GM18873 (cell line): Measurements from ENCODE around the gene JAG1.

Source experiments
- ATAC-seq: cut with Tn5 transposase; IDR thresholded peaks from one replicate; pipeline ENCODE4 v1.9.1; 2021; ENCODE audit warnings: mild to moderate bottlenecking, moderate library complexity, moderate number of reproducible peaks; ENCODE audit not compliant: unreplicated experiment, low FRiP score

The JAG1 gene

DNA sequence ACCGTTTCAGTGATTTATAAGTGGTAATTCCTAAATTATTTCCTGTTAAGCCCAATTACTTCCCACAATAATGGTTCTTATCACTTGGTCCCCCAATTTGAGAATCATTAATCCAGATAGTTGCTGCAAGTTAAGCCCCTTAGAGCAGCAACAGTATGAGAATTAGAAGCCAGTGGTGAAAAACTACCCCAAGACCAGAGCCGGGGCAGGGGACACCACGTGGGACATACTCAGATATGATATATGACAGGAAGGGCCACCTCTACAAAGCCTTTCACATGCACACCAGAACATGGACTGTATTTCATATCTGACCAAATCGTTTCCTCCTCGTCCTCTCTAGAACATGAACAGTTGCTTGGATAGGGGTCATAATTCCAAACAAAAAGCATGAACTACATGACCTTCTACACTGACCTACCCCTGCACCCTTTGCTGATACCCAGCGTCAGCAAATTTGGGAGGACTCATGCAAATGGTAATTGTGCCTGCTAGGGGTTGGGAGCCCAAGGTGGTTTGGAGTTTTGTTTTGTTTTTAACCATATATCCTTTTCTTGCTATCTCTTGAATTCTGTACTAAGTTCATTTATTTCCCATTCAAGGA lies 3.9 kb downstream of the JAG1 start:
- no peak for ATAC-seq

DNA sequence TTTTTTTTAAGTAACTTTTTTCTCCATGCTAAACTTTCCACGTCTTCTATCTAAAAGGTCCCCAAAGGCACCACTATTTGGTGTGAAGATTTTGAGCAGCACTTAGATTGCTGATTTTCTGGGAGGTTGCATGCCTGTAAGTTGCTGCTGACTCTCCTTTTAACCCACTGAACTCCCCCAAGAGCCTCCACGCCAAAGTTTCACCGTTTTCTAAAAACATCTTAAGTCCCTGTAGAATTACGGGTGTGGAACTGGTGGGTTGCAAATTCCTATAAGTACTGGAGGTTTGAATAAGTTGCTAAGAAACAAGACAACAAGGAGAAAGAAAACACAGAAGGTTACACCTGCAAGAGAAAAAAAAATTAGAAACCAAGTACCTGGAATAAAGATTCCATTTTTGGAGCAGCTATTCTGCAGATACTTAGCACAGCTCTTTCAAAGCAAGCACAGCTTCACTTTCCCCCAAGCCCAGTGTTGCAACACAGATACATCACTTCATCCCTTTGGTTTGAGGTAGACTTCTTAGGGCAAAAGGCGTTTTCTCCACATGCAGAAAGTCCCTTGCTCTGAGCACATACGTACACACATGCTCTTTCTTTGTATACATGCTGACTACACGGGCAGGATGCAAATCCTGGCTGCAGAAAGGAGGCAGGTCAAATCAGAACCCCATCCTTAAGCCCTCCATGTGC lies 5.0 kb downstream of the JAG1 start:
- ATAC-seq: no peak

DNA sequence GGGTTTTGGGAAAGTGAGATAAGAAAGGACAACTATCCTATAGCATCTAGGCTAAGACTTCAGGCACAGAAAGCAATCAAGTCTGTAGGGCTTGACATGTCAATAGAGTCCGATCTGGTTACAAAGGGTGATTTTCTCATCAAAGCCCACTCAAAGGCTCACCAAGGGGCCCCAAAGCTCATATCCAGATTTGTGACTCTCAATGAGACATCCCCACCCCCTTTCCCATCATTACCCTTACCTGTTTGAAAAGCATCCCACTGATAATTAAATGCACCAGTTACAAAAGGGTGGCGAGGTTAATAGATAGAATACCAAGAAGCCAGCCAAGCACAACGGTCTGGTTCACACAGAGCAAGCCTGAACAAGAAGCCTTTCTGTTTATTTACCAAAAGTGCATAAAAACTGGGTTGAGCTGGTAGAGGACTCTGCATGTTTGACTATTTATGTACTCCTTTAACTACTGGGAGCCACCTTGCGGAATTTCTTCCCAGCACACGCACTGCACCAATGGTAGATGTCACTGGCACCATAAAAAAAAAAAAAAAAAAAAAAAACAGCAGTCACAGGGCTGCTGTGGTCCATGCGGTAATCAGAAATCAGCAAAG lies 6.1 kb downstream of the JAG1 start:
- ATAC-seq: no peak

DNA sequence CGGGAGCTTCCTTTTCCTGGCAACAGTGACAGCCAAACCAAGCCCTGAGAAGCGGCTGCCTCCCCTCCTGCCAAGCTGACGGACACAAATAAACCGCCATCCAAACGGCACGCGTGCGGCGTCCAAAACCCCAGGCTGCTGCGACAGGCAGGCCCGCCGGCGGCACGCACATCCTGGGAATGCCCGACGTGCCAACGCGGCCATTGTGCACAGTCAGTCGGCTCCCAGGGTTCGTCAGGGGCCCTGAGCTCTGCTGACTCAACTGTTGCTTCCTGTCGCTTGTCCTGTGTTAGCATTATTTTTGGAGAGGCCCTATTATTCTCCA lies 6.8 kb downstream of the JAG1 start:
- ATAC-seq: no peak

GRCh38 chr20:10666221-10667076 lies 7.3 kb downstream of the JAG1 start:
- no peak for ATAC-seq

- no peak for ATAC-seq
Measured at GRCh38 chr20:10665791-10666190, 8.0 kb downstream of the JAG1 start.

DNA sequence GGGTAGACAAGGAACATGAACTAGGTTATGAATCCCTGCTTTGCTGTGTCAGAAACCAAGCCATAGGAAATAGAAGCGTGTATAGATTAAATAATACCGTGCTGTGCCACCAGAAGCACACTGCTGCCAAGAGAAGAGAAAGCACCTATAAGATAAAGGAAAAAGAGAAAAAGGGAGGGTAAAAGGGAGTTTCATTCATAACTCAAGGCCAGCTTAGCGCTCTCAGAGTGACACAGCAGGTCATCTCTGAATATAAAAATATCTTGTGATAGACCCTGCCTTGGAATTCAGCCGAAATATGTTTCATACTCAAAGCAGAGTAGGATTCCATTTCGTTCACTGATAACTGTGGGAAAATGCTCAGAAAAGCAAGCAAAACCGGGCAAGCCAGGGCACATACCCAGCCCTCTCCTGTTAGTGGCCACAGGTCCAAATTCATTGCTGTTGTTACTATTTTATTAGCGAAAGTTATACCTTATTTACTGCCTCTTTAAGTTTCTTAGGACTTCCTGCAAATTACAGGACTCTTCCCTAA lies 8.7 kb downstream of the JAG1 start:
- ATAC-seq: no peak

DNA sequence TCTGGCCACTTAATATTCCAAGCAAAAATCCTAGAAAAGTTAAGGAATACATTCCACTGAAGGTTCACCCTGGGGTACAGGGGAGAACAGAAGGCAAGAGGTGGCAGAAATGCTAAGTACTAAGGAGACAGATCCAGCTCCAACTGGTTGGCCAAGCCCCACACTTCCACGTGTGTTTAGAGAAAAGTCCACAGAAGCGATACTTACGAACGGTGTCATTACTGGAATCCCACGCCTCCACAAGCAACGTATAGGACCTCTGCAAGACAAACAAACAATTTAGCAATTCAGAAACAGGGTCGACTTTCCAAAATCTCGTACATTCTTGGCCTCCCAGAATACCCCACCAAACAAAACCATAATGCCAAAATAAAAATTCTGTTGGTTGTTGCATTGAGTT lies 10.0 kb downstream of the JAG1 start:
- ATAC-seq: no peak

- no peak for ATAC-seq
Measured at GRCh38 chr20:10662661-10663458, 10.9 kb downstream of the JAG1 start.

GRCh38 chr20:10662151-10662550 lies 11.6 kb downstream of the JAG1 start:
- ATAC-seq: no peak

DNA sequence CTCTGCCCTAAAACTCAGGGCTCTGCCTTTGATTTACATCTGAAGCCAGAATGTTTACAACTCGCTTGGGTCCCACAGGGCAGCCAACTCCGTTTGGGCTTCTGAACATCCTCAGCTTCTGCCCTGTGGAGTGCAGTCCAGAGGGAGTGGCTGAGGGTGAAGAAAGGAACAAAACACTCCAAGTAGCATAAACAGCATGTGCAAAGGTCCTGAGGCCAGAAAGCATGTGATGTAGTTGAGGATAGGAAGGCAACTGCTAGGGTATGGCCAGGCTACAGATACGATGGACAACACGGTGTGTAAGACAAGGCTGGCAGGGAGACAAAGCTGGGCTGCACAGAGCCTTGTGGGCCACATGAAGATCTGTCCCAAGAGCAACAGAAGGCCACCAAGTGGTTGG lies 12.5 kb downstream of the JAG1 start:
- no peak for ATAC-seq

GRCh38 chr20:10660661-10661060 lies 13.1 kb downstream of the JAG1 start:
- no peak for ATAC-seq

DNA sequence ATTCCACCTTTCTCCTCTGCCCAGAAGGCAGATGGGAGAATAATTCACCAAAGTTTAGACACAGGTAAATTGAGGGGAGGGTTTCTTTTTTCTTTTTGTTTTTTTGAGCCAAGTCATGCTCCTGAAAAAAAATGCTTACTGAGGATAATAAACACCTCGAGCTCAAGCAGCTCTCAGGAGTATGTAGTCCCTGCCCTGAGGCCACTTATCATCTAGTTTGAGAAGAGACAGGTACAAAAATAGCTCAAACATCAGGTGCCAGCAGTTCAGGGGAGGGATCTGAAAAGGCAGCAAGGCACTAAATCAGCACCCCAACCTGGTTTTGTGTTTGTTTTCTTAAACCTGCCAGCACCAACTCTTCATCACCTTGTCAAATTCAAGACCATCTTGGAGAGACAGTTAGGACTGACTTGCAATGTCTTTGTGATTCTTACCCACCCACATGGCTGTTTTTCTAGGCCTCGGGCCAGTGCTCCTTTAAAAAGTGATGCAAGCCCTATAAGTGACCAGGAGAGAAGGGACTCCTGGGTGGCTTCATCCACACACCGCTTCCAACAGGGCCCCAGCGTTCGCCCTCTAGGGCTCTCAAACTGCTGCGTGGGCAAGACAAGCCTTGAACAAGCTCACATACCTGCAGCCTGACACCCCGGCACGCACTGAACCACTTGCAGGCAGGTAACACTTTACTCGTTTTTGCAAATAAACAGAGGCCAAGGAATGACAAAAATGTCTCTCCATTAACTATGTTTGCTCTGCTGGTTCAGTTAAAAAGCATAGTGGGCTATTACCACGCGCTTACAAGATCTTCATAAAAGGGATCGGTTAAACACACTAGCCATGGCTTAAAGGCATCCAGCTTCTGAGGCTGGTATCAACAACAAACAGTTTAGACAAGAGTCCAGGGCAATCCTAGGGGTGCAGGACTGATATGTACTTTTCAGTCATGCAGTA lies 13.9 kb downstream of the JAG1 start:
- ATAC-seq: no peak

DNA sequence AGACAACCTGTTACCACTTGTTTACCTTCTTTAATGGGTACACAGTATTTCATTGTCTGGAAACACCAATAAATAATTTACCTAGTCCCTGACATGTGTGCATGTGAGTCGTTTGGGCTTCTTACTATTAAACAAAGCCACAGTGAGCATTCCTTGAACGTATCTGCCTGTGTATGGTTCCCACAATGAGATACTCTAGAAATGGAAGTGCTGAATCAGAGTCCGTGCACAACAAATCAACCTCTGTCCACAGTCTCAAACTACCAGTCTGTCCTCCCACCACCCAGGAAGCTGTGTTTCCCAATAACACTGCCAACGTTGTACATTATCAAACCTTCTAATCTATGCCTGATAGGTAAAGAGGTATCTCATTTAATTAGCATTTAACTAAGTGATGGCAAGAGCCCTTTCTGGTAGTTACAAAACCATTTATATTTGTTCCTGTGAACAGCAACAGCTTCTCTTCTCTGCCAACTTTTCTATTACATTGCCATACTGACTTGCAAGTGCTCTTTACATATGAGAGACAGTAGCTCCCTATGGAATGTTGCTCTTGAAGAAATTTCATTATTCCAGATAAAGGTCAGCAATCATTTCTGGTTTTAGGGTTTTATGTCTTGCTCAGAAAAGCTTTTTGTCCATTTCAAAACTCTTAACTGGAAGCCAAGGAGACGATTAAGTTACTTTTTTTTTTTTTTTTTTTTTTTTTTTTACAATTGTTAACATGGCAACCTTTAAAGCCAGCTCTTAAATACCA lies 14.7 kb downstream of the JAG1 start:
- no peak for ATAC-seq

DNA sequence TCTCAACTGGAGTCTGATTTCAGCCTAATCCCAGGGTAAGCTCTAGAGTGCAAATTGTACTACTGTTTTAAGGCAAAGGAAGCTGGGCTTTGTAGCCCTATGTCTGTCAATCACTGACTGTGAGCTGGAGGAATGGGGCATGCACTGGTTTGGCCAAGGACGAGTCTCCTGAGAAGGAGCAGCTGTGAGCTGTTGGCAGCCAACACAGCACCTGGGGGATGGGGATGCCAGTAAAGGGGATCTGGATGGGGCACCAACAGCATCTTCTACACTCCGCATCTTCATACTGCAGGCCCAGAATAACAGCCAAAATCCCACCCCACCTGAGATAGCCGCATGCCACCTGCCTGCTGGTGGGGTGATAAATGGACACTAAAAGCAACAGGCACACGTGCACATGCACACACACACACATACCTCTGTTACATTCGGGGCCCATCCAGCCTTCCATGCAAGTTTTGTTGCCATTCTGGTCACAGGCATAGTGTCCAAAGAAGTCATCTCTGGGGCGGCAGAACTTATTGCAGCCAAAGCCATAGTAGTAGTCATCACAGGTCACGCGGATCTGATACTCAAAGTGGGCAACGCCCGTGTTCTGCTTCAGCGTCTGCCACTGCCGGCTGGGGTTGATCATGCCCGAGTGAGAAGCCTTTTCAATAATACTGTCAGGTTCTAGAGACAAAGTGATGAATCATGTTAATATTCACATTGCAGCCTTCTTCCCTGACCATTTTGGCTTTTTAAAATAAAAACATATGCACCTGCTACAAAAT lies 15.6 kb downstream of the JAG1 start:
- ATAC-seq: no peak

GRCh38 chr20:10657453-10657852 lies 16.3 kb downstream of the JAG1 start:
- no peak for ATAC-seq

- ATAC-seq: no peak
Measured at GRCh38 chr20:10655720-10656669, 17.8 kb downstream of the JAG1 start.
